Peyer's patch (tissue), 4 donors: Measurements from ENCODE around the gene DGCR6L. TPM values are rescaled to one million over a fixed set of nuclear protein-coding genes. Genes with fewer than 3 reads are reported as not detected.
"Not testable (repeated sequence)": the region's sequence is repeated elsewhere in the genome, so short reads cannot be mapped to it uniquely, and the experiment has no call there.

Source experiments
- DNase-seq, 3 donors: peaks; one replicate each; pipeline ENCODE4 v3.0.0-alpha.2; 2017 to 2019
- H3K27ac ChIP-seq, 4 donors: fragments of 200-600 bp; sonication (generic); one replicate each; pipeline ENCODE4 v1.5.1; 2016 to 2019
- H3K27me3 ChIP-seq, 2 donors: fragments of 200-600 bp; sonication (generic); one replicate each; pipeline ENCODE4 v1.5.1; 2019
- H3K36me3 ChIP-seq, 3 donors: fragments of 200-600 bp; sonication (generic); one replicate each; pipeline ENCODE4 v1.5.1; 2016 to 2019
- H3K4me1 ChIP-seq, 4 donors: fragments of 200-600 bp; sonication (generic); one replicate each; pipeline ENCODE4 v1.5.1; 2016 to 2019
- H3K4me3 ChIP-seq, 4 donors: fragments of 200-600 bp; sonication (generic); 1 replicate in 3 of 4; 2 replicates in 1 of 4; pipeline ENCODE4 v1.5.1; 2016 to 2019; ENCODE audit warnings: mild to moderate bottlenecking in 1 of 4
- H3K9me3 ChIP-seq, 4 donors: fragments of 200-600 bp; sonication (generic); one replicate each; pipeline ENCODE4 v1.5.1; 2016 to 2019; ENCODE audit warnings: mild to moderate bottlenecking in 1 of 4
- POLR2A ChIP-seq, 2 donors: fragments of 450-650 bp; IDR thresholded peaks; one replicate each; pipeline ENCODE4 v1.5.1; 2017; ENCODE audit warnings: antibody characterized with exemption in 2 of 2, mild to moderate bottlenecking in 2 of 2, moderate library complexity in 2 of 2
- total RNA-seq, 4 donors: library from RNA; depleted of rRNA; stranded (reverse); fragments of >200 nt; gene quantifications; one replicate each; pipeline ENCODE4 v1.1.0, GENCODE V29; 2016
- TF ChIP-seq, protein P1 (sequence below), 6 experiments: fragments of 450-650 bp in 4 of 6; fragments of 200-600 bp in 2 of 6; sonication (generic) in 1 of 6; IDR thresholded peaks; one replicate each; pipeline ENCODE4 v1.5.1; 2017 to 2019; ENCODE audit warnings: antibody characterized with exemption in 6 of 6, mild to moderate bottlenecking in 3 of 6, moderate library complexity in 1 of 6

The DGCR6L gene
- total RNA-seq, 4 donors from 2014 or later: 21.3 to 38.9 (median 31.9) TPM

- H3K36me3 ChIP-seq, DNase-seq, H3K27me3 ChIP-seq, H3K27ac ChIP-seq, H3K9me3 ChIP-seq, H3K4me3 ChIP-seq, H3K4me1 ChIP-seq: not testable (repeated sequence)
Measured at GRCh38 chr22:20307448-20308447, 12.1 kb downstream of the DGCR6L start.

DNA sequence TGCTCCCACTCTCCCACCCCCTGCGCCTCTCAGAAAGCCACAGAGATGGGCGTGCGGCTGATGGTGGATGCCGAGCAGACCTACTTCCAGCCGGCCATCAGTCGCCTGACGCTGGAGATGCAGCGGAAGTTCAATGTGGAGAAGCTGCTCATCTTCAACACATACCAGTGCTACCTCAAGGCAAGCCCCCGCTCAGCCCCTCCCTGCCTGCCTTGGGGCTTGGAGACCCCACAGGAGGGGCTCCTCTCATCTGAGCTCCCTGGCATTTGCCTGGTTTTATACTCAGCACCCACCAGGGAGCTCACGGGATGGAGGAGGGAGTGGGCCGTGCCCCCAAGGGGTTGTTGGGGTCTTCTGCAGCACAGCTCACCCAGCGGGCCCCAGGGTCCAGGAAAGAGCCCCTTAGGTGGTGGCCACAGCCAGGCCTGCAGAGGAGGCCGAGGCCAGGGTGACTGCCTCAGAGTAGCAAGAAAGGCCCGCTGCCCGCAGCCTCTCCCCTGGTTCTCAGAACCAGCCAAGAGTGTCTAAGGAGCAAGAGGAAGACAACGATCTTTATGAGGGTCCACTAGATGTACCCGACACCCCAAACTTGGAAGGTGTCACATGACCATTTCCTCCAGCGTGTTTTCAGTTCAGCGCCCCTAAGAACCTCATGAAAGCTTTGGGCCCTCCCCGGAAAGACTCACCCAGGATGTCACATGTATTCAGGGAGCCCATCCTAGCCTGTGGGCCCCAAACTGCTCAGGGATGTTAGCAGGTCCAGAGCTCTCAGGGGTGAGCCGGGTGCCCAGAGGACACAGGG lies 13.0 kb downstream of the DGCR6L start:
- not testable (repeated sequence) for H3K4me3 ChIP-seq, H3K36me3 ChIP-seq, H3K9me3 ChIP-seq, H3K27me3 ChIP-seq, DNase-seq, H3K4me1 ChIP-seq, H3K27ac ChIP-seq

GRCh38 chr22:20305894-20306645 lies 13.8 kb downstream of the DGCR6L start:
- DNase-seq: no peak
- no peaks in the 10 kb centered on the region for H3K4me1 ChIP-seq
- TF ChIP-seq POLR2A (IDR thresholded peaks at IDR 0.05): no peak
- TF ChIP-seq, protein P1, sequence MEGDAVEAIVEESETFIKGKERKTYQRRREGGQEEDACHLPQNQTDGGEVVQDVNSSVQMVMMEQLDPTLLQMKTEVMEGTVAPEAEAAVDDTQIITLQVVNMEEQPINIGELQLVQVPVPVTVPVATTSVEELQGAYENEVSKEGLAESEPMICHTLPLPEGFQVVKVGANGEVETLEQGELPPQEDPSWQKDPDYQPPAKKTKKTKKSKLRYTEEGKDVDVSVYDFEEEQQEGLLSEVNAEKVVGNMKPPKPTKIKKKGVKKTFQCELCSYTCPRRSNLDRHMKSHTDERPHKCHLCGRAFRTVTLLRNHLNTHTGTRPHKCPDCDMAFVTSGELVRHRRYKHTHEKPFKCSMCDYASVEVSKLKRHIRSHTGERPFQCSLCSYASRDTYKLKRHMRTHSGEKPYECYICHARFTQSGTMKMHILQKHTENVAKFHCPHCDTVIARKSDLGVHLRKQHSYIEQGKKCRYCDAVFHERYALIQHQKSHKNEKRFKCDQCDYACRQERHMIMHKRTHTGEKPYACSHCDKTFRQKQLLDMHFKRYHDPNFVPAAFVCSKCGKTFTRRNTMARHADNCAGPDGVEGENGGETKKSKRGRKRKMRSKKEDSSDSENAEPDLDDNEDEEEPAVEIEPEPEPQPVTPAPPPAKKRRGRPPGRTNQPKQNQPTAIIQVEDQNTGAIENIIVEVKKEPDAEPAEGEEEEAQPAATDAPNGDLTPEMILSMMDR (IDR thresholded peaks at IDR 0.05): no peak
- H3K9me3 ChIP-seq: no peaks in the 10 kb centered on the region
- no peak overlapping the region for H3K27ac ChIP-seq
- H3K4me3 ChIP-seq: no peak overlapping the region
- H3K36me3 ChIP-seq: no peaks in the 10 kb centered on the region
- H3K27me3 ChIP-seq: no peaks in the 10 kb centered on the region

DNA sequence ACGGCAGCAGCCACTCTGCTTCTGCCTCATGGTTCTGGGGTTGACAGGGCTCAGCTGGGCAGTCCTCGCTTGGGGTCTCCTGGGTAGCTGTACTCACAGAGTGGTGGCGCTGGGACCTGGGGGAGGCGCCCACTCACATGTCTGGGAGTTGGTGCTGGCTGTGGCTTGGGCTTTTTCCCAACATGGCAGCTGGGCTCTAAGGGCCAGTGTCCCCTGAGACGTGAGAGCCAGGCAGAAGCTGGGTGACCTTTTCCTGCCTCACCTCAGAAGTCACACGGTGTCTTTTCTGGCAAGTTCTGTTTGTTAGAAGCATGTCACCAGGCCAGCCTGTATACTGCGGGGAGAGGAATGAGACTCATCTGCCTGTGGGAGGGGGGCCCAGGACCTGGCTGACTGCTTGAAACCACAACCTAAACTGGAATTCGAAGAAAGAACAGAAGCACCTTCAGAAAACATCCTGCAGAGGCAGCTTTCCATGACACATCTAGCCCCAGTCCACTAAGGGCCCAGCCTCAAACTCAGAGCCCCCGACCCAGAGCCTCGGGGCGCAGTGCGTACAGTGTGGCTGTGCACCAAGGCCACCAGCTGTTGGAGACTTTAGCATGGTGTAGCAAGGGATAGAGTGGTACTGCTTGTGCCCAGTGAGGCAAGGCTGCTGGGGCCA lies 14.5 kb downstream of the DGCR6L start:
- H3K27me3 ChIP-seq, H3K4me3 ChIP-seq, H3K4me1 ChIP-seq, H3K27ac ChIP-seq, DNase-seq, H3K9me3 ChIP-seq, H3K36me3 ChIP-seq: not testable (repeated sequence)

DNA sequence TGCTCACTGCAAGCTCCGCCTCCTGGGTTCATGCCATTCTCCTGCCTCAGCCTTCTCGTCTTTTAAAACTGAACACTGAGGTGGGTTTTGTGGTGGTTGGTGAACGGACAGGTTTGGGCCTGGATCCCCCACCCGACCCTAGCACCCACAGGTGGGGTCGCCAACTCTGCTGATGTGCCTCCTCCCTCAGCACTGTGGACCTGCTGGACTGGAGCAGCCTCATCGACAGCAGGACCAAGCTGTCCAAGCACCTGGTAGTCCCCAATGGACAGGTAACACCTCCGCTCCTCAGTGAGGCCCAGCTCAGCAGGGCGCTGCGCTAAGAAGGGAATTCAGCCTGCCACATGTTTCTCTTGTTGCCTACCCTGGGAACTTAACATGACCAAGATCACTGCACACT lies 15.2 kb downstream of the DGCR6L start:
- H3K27me3 ChIP-seq: no peaks in the 10 kb centered on the region
- no peak overlapping the region for H3K4me3 ChIP-seq
- H3K4me1 ChIP-seq: peaks cover 0 to 7% (median 2%) of the 10 kb centered on the region in 4 donors
- DNase-seq: no peak
- no peaks in the 10 kb centered on the region for H3K9me3 ChIP-seq
- no peaks in the 10 kb centered on the region for H3K36me3 ChIP-seq
- no peak overlapping the region for H3K27ac ChIP-seq
- TF ChIP-seq, protein P1 (IDR thresholded peaks at IDR 0.05): no peak
- TF ChIP-seq POLR2A (IDR thresholded peaks at IDR 0.05): no peak

GRCh38 chr22:20303229-20303534 lies 16.7 kb downstream of the DGCR6L start:
- not testable (repeated sequence) for H3K36me3 ChIP-seq, H3K4me3 ChIP-seq, H3K9me3 ChIP-seq, H3K27ac ChIP-seq, H3K27me3 ChIP-seq, DNase-seq
- peaks cover 0 to 21% (median 2%) of the 10 kb centered on the region in 4 donors for H3K4me1 ChIP-seq

DNA sequence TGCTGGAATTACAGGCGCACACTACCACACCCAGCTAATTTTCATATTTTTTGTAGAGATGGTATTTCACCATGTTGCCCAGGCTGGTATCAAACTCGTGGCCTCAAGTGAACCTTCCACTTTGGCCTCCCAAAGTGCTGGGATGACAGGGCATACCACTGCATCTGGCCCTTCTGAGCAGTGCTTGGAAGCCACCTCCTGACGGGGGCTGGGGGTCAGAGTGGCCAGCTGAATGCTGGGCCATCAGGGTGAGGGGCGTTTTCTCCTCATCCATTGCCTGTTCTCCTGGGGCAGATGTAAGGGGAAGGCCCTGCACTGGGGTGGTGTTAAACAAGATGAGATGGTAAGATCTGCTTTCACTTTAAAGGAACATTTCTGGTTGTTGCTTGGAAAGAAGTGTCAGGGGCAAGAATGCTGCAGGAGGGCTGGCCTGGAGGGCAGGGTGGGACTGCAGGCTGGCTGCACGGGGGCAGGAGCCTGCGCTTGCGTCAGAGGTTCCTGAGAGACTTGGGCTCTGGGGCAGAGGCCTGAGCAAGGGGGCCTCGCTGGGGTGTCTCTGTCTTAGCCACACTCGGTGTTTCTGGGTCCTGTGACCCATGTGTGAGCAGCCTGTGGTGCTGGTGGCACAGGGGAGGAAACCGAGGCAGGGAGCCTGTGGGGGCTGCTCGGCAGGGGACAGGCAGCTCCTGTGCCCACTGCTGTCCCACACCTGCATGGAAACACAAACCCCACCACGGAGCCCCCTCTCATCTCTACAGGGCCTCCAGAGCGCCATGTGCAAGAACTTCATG lies 17.2 kb downstream of the DGCR6L start:
- TF ChIP-seq POLR2A (IDR thresholded peaks at IDR 0.05): no peak
- TF ChIP-seq, protein P1 (IDR thresholded peaks at IDR 0.05): no peak
- H3K4me1 ChIP-seq: peaks cover 0 to 21% (median 2%) of the 10 kb centered on the region in 4 donors
- H3K9me3 ChIP-seq: no peaks in the 10 kb centered on the region
- no peak overlapping the region for H3K4me3 ChIP-seq
- H3K27ac ChIP-seq: no peak overlapping the region
- H3K36me3 ChIP-seq: no peaks in the 10 kb centered on the region
- H3K27me3 ChIP-seq: no peaks in the 10 kb centered on the region
- DNase-seq: no peak
